ENCODE measurements around the gene GNAQ.

Gene GNAQ

DNA sequence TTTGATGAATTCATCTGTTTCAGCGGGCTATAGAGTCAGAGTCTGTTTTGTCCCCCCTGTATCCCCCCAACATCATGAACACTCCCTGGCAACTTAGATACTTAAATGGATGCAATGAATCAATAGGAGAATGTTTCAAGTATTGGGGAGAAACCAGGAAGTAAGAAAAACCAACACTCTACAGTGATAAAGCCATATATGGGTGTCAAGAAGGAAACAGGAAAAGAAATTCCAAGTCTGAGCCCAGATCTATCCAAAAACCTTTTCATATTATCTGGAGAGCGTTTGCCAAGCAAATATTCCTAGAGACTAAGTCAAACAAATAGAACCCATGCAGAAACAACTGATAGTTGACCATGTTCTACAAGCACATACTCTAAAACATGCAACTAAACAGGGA, 2.3 kb upstream of the GNAQ start:
- TF ChIP-seq TAF1 (IDR thresholded peaks at IDR 0.05; ENCODE audit: borderline replicate concordance, insufficient read depth, low read length) (no peak), FOXP2 (optimal IDR thresholded peaks at IDR 0.05; ENCODE audit: borderline replicate concordance, extremely low read depth, extremely low read length, insufficient read depth) (no peak), SIN3A (IDR thresholded peaks at IDR 0.05; ENCODE audit: borderline replicate concordance, insufficient read depth, low read length) (no peak), POLR2AphosphoS5 (IDR thresholded peaks at IDR 0.05; ENCODE audit: low read depth, low read length) (no peak)
- TF ChIP-seq, protein P1, sequence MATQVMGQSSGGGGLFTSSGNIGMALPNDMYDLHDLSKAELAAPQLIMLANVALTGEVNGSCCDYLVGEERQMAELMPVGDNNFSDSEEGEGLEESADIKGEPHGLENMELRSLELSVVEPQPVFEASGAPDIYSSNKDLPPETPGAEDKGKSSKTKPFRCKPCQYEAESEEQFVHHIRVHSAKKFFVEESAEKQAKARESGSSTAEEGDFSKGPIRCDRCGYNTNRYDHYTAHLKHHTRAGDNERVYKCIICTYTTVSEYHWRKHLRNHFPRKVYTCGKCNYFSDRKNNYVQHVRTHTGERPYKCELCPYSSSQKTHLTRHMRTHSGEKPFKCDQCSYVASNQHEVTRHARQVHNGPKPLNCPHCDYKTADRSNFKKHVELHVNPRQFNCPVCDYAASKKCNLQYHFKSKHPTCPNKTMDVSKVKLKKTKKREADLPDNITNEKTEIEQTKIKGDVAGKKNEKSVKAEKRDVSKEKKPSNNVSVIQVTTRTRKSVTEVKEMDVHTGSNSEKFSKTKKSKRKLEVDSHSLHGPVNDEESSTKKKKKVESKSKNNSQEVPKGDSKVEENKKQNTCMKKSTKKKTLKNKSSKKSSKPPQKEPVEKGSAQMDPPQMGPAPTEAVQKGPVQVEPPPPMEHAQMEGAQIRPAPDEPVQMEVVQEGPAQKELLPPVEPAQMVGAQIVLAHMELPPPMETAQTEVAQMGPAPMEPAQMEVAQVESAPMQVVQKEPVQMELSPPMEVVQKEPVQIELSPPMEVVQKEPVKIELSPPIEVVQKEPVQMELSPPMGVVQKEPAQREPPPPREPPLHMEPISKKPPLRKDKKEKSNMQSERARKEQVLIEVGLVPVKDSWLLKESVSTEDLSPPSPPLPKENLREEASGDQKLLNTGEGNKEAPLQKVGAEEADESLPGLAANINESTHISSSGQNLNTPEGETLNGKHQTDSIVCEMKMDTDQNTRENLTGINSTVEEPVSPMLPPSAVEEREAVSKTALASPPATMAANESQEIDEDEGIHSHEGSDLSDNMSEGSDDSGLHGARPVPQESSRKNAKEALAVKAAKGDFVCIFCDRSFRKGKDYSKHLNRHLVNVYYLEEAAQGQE (IDR thresholded peaks at IDR 0.05; ENCODE audit: insufficient read depth in 1 of 2, low read depth in 2 of 2, low read length in 2 of 2): no peak

DNA sequence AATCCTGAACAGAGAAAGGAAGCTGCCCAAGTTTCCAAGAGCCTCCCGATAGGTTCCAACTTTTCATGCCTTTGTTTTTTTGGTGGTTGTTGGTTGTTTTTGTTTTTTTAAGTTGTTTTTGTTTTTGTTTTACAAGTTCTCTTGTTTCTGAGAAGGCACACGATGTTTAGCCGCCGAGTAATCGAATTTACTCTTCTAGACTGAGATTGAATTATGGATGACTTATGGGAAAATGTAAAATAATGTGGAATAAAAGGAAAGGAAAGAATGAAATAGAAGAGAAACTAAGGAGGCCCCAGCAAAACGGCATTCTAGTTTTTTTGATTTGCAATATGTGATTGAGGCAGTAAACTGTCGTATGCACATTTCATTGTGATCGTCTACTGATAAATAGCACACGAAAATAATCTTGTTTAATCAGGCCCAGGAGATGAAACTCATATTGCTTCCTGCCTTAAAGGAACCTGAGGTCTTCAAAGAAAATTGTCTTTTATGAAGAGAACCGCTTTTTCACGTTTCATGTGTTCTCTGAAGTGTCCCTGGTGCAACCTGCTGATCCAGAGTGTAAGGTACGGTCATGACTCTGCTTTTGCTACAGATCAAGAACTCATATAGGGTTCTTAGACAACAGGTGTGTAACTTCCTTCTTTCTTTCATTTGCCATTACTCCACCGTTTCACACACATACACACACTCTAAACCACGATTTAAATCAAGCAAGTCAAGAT, 1.3 kb upstream of the GNAQ start:
- TF ChIP-seq FOXP2 (optimal IDR thresholded peaks at IDR 0.05; ENCODE audit: borderline replicate concordance, extremely low read depth, extremely low read length, insufficient read depth) (no peak), SIN3A (IDR thresholded peaks at IDR 0.05; ENCODE audit: borderline replicate concordance, insufficient read depth, low read length) (no peak), TAF1 (IDR thresholded peaks at IDR 0.05; ENCODE audit: borderline replicate concordance, insufficient read depth, low read length) (no peak), POLR2AphosphoS5 (IDR thresholded peaks at IDR 0.05; ENCODE audit: low read depth, low read length) (no peak)
- TF ChIP-seq, protein P1 (IDR thresholded peaks at IDR 0.05; ENCODE audit: insufficient read depth in 1 of 2, low read depth in 2 of 2, low read length in 2 of 2): no peak

DNA sequence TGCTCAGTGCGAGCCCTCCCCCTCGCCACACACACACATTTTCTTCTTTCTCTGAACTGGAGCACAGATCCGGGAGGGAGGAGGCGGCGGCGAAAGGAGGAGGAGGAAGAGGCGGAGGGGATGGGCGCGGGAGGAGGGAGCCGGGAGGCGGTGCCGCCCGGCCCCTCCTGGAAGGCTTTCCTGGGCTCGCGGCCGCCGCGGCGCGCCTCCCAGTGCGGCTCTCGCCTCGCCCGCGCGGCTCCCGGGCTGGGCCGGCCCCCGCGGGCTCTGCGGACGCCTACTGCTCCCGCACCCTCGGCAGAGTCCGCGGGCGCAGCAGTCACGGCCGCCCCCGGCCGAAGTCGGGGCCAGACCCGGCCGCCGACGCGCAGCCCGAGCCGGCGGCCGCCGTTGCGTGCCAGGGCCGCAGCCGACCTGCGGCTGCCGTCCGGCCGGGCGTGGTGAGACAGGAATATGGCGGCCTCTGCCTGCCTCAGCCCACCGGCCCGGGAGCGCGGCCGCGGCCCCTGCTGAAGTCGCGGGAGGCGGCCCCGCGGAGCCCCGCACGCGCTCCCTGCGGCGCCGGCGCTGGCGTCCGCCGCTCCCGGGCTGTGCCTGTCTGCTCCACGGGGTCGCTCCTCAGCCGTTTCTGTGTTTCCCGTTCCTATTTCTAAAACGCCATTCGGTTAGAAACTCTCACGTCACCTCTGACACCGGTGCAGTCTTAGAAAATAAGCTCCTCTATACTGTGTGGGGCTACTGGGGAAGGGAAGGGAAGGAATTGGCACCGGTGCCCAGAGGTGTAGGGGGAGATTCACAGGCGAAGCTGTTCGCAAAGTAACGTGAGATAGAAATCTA, 500 bp upstream of the GNAQ start:
- TF ChIP-seq, protein P1 (IDR thresholded peaks at IDR 0.05; ENCODE audit: insufficient read depth in 1 of 2, low read depth in 2 of 2, low read length in 2 of 2): no peak
- TF ChIP-seq POLR2AphosphoS5 (IDR thresholded peaks at IDR 0.05; ENCODE audit: low read depth, low read length) (peak; percentile 25; the same call in 1 of the 2 replicates), TAF1 (IDR thresholded peaks at IDR 0.05; ENCODE audit: borderline replicate concordance, insufficient read depth, low read length) (peak; percentile 67; the same call in 1 of the 2 replicates)

DNA sequence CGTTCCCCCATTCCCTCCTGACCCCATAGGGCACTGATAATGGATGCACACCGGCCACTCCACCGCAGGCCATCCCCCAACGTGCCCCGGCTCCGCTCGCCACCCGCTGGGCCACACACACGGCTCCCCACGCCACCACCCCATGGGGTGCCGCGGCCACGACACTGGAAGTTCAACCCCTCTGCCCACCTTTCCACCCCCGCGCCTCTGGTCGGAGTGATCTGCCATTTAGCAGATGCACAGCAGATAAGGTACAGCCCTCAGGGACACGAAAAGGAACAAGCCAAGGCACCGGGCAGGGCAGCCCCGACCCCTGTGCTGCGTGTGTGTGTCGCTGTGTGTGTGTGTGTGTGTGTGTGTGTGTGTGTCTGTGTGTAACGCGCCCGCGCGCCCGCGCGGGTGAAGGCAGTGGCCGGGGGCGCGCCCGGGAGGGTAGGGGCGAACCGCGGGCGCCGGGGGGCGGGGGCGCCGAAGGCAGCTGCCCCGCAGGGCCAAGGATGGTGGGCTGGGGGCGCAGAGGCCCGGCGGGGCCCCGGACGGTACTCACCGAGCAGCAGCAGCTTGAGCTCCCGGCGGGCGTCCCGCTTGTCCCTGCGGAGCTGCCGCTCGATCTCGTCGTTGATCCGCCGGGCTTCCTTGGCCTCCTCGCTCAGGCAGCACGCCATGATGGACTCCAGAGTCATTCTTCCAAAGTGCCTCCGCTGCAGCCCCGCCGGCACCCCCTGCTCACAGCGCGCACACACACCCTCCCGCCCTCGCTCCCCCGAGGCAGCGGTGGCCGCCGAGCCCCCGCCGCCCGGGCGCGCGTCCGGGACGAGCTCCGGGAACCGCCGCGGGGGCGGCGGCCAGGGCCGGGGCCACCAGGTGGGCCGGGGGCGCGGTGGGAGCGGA, 813 bp downstream of the GNAQ start:
- TF ChIP-seq FOXP2 (optimal IDR thresholded peaks at IDR 0.05; ENCODE audit: borderline replicate concordance, extremely low read depth, extremely low read length, insufficient read depth): peak; percentile 12
- TF ChIP-seq, protein P1 (IDR thresholded peaks at IDR 0.05; ENCODE audit: insufficient read depth in 1 of 2, low read depth in 2 of 2, low read length in 2 of 2): no peak

Data from PFSK-1 (cell line).